Amygdala (tissue), 56 donors: ENCODE results near the gene TTC13.

Experiments used
- DNase-seq, 56 donors: peaks; one replicate each; lab custom pipeline; 2025; lab: John Stamatoyannopoulos, UW

TTC13 gene

GRCh38 chr1:230860617-230861384, 117.9 kb downstream of the TTC13 start:
- DNase-seq: no peak

GRCh38 chr1:230858918-230859729, 119.5 kb downstream of the TTC13 start:
- DNase-seq: peak in 54 of 56 donors; percentile 24 to 94 (median 78)

- DNase-seq: no peak
These were observed 120.3 kb downstream of the TTC13 start for GRCh38 chr1:230858236-230858820.

DNA sequence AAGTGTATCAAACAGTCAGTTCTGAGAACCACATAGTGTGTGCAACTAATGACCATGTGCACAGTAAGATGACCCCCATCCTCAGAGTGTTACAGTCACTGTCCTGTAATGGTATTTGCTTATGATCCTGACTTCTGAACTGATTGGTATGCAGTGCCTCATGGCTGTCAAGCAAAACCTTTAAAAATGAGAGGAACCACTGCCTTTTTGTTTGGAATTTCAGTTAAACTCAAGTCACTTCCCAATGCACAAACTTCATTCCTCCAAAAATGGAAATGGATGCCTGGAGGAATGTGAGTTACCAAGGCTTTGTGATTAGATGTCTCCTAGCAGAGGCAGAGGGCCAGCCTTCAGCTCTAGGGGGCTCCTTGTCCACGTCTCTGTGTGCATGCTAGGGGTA, 120.8 kb downstream of the TTC13 start:
- DNase-seq: no peak

DNA sequence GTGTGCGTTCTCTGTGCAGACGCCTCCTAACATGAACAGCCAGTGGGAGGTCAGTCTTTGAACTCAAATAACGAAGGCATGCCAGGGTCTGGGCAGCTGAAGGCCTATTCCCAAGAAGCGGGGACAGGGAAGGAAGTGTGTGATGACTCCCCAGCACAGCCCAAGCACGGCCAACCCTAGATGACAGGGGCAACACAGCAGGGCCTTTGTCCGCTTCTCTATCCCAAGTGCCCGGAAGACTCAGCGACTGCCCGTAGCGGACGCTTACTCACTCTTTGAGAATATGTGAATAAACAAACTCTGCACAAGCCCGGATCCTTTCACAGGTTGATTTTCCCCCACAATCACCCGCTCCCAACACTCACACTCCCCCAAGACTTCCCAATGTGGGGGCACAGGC, 121.6 kb downstream of the TTC13 start:
- DNase-seq: peak in 48 of 56 donors; percentile 29 to 89 (median 72)
